ENCODE data around the gene FAM120C. TPM values are rescaled to one million over a fixed set of nuclear protein-coding genes. Genes with fewer than 3 reads are reported as not detected.

Gene FAM120C
- total RNA-seq, result 1 to 10 TPM; 3.4 to 7.3 (median 4.7) TPM
- polyA plus RNA-seq, result 1 to 10 TPM; 4.0 to 4.8 TPM

DNA sequence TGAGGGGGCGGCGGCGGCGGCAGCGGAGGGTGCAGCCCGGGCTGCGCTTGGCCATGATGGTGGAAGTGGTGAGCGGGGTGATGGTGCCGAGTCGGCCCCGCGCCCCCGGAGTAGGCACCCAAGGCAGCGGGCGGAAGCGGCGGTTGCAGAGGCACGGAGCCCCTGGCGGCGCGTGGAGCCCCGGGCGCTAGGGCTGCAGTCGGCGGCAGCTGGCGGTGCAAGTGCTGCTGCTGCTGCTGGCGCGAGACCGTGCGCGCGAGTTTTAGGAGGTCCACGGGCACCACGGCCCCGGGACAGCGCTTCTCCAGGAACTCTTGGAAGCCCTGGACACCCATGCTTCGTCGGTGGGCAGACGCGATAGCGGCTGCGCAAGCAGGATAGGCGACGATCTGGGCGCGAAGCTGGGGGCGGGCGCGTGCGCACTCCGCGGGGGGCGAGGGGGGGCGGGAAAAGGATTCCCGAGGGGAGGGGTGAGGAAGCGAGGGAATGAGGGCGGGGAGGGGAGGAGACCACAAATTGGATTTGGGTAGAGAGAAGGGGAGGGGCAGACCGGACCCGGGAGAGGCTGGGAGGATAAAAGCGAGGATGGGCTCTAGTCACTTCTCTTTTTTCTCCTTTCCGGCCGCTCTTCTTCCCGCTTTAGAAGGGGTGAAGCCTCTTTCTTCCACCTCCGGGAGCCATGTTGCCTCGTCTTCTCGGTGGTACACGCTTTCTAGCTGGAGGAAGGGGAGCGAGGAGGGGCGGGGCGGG, at the start of gene FAM120C:
Gene FAM120C (minus strand): TSS at position 391 of the 750 bp plus-strand sequence. CDS start 56 bp downstream, at position 335.
- peak; percentile 60 to 79 (median 72) for DNase-seq
- Histone ChIP-seq H3K27ac (peak within 1 kb of the TSS; percentile 57 to 76 (median 76)), H3K36me3 (no peaks in the 10 kb centered on the region), H3K4me3 (peak within 1 kb of the TSS; percentile 53 to 72 (median 68)), H3K9me3 (no peaks in the 10 kb centered on the region), H3K27me3 (no peaks in the 10 kb centered on the region), H3K4me1 (peaks cover 0 to 3% (median 0%) of the 10 kb centered on the region in 3 donors)
- intact Hi-C loops (cut with DNase I), result no loop called here
- peak; percentile 88 to 91 (median 90) for ATAC-seq
- 0 to 36% methylated on average over 54 to 68 of the region's 70 CpGs for WGBS, 2 donors
- TF ChIP-seq, protein P1, sequence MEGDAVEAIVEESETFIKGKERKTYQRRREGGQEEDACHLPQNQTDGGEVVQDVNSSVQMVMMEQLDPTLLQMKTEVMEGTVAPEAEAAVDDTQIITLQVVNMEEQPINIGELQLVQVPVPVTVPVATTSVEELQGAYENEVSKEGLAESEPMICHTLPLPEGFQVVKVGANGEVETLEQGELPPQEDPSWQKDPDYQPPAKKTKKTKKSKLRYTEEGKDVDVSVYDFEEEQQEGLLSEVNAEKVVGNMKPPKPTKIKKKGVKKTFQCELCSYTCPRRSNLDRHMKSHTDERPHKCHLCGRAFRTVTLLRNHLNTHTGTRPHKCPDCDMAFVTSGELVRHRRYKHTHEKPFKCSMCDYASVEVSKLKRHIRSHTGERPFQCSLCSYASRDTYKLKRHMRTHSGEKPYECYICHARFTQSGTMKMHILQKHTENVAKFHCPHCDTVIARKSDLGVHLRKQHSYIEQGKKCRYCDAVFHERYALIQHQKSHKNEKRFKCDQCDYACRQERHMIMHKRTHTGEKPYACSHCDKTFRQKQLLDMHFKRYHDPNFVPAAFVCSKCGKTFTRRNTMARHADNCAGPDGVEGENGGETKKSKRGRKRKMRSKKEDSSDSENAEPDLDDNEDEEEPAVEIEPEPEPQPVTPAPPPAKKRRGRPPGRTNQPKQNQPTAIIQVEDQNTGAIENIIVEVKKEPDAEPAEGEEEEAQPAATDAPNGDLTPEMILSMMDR (IDR thresholded peaks at IDR 0.05), result no peak
- FAIRE-seq, result no peak

GRCh38 chrX:54230435-54231148, 47.5 kb upstream of the FAM120C start:
- FAIRE-seq, result no peak

DNA sequence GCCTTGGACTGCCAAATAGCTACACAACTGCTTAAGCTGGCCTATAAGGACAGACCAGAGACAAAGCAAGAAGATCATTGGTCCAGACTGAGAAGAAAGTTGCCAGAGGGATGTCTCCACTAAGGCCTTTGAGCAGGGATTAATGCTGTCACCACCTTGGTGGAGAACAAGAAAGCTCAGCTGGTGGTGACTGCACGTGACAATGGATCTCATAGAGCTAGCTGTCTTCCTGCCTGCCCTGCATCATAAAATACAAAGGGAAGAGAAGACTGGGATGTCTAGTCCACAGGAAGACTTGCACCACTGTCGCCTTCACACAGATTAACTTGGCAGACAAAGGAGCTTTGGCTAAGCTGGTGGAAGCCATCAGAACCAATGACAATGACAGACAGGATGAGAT, 40.5 kb upstream of the FAM120C start:
- FAIRE-seq, result no peak
- no peak for ATAC-seq
- Histone ChIP-seq H3K9me3 (no peaks in the 10 kb centered on the region), H3K4me1 (no peaks in the 10 kb centered on the region), H3K4me3 (no peak overlapping the region), H3K27ac (no peak overlapping the region), H3K27me3 (no peaks in the 10 kb centered on the region), H3K36me3 (no peaks in the 10 kb centered on the region)
- 76 to 88% methylated on average over 2 of the region's 2 CpGs for WGBS, 2 donors
- DNase-seq, result no peak
- intact Hi-C loops (cut with DNase I), result no loop called here
- TF ChIP-seq, protein P1 (IDR thresholded peaks at IDR 0.05), result no peak

More at GRCh38 chrX:54230435-54231148, 47.5 kb upstream of the FAM120C start:
- no peaks in the 10 kb centered on the region for H3K9me3 ChIP-seq
- ATAC-seq, result no peak
- H3K27me3 ChIP-seq, result peaks cover 0 to 4% (median 2%) of the 10 kb centered on the region in 4 donors
- no peak overlapping the region for H3K4me3 ChIP-seq
- H3K27ac ChIP-seq, result no peak overlapping the region
- no peak for DNase-seq
- intact Hi-C loops (cut with DNase I), result no loop called here
- TF ChIP-seq, protein P1 (IDR thresholded peaks at IDR 0.05), result no peak
- no peaks in the 10 kb centered on the region for H3K36me3 ChIP-seq
- 66 to 82% methylated on average over 4 of the region's 4 CpGs for WGBS, 2 donors
- H3K4me1 ChIP-seq, result no peaks in the 10 kb centered on the region

GRCh38 chrX:54213603-54214002, 30.5 kb upstream of the FAM120C start:
- no peak overlapping the region for H3K27ac ChIP-seq
- ATAC-seq (no peak), FAIRE-seq (no peak), DNase-seq (no peak)
- H3K36me3 ChIP-seq, result no peaks in the 10 kb centered on the region
- H3K4me1 ChIP-seq, result no peaks in the 10 kb centered on the region
- 91 to 98% methylated on average over 3 of the region's 3 CpGs for WGBS, 2 donors
- intact Hi-C loops (cut with DNase I), result no loop called here
- H3K27me3 ChIP-seq, result peaks cover 0 to 3% (median 0%) of the 10 kb centered on the region in 4 donors
- TF ChIP-seq, protein P1 (IDR thresholded peaks at IDR 0.05), result no peak
- H3K9me3 ChIP-seq, result no peaks in the 10 kb centered on the region
- no peak overlapping the region for H3K4me3 ChIP-seq

Data from pancreas (tissue), 10 donors.